ENCODE measurements around the gene TRPM3. TPM values are rescaled to one million over a fixed set of nuclear protein-coding genes. Genes with fewer than 3 reads are reported as not detected.

Gene TRPM3
- total and polyA plus RNA-seq, 10 donors = 0.02 to 6.7 (median 1.6) TPM

GRCh38 chr9:70673844-70674243, 447.6 kb downstream of the TRPM3 start:
- WGBS, 5 donors = 74 to 100% (median 79%) methylated on average over 1 of the region's 1 CpG
- intact Hi-C loops (cut with DNase I; ENCODE audit: low total_unique reads) = no loop called here
- DNase-seq = no peak
- no peaks in the 10 kb centered on the region for H3K9me3 ChIP-seq
- H3K27ac ChIP-seq = no peak overlapping the region
- TF ChIP-seq CTCF (IDR thresholded peaks at IDR 0.05 in 8 of 11, conservative IDR thresholded peaks at IDR 0.05 in 3 of 11) = no peak
- TF ChIP-seq POLR2A (IDR thresholded peaks at IDR 0.05) = no peak
- TF ChIP-seq POLR2AphosphoS5 (IDR thresholded peaks at IDR 0.05) = no peak
- H3K4me1 ChIP-seq = no peaks in the 10 kb centered on the region
- no peaks in the 10 kb centered on the region for H3K27me3 ChIP-seq (replicated peaks in 1 of 7)
- no peak overlapping the region for H3K4me3 ChIP-seq
- H3K36me3 ChIP-seq = no peaks in the 10 kb centered on the region

DNA sequence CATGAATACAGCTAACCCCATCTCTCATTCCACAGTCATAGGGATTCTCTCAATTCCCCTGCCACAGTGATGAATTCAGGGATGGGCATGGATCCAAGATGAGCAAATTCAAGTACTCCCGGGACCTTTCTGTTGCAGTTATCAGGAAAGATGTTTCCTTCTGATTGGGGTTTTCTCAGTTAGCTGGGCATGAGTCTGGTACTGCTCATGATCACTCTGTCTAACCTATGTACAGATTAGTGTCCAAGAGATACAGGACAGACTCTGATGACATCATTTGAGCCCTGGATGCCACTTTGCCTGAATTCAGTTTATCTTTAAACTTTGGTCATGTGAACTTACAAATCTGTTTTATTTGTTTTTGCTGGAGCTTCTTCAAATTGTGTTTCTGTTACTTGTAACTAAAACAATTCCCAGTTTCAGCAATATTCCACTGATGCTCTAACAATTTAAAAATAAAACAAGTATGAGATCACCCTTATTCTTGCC, 449.2 kb downstream of the TRPM3 start:
- H3K36me3 ChIP-seq = no peaks in the 10 kb centered on the region
- intact Hi-C loops (cut with DNase I; ENCODE audit: low total_unique reads) = no loop called here
- no peaks in the 10 kb centered on the region for H3K27me3 ChIP-seq (replicated peaks in 1 of 7)
- H3K4me1 ChIP-seq = no peaks in the 10 kb centered on the region
- TF ChIP-seq CTCF (IDR thresholded peaks at IDR 0.05 in 8 of 11, conservative IDR thresholded peaks at IDR 0.05 in 3 of 11) = no peak
- TF ChIP-seq POLR2AphosphoS5 (IDR thresholded peaks at IDR 0.05) = no peak
- no peak for TF ChIP-seq POLR2A (IDR thresholded peaks at IDR 0.05)
- H3K9me3 ChIP-seq = no peaks in the 10 kb centered on the region
- no peak overlapping the region for H3K27ac ChIP-seq
- WGBS, 5 donors = 57 to 71% (median 68%) methylated on average over 1 of the region's 1 CpG
- DNase-seq = no peak
- no peak overlapping the region for H3K4me3 ChIP-seq

- 65 to 93% (median 82%) methylated on average over 3 of the region's 3 CpGs for WGBS, 5 donors
- Histone ChIP-seq H3K27ac (no peak overlapping the region), H3K4me3 (no peak overlapping the region), H3K36me3 (no peaks in the 10 kb centered on the region), H3K4me1 (no peaks in the 10 kb centered on the region), H3K9me3 (no peaks in the 10 kb centered on the region), H3K27me3 (replicated peaks in 1 of 7) (no peaks in the 10 kb centered on the region)
- TF ChIP-seq POLR2A (IDR thresholded peaks at IDR 0.05) = no peak
- TF ChIP-seq CTCF (IDR thresholded peaks at IDR 0.05 in 8 of 11, conservative IDR thresholded peaks at IDR 0.05 in 3 of 11) = no peak
- no peak for TF ChIP-seq POLR2AphosphoS5 (IDR thresholded peaks at IDR 0.05)
- intact Hi-C loops (cut with DNase I; ENCODE audit: low total_unique reads) = no loop called here
- no peak for DNase-seq
These were observed 452.7 kb downstream of the TRPM3 start for GRCh38 chr9:70668751-70669150.

GRCh38 chr9:70658765-70659164, 462.7 kb downstream of the TRPM3 start:
- Histone ChIP-seq H3K27ac (no peak overlapping the region), H3K4me3 (no peak overlapping the region), H3K27me3 (replicated peaks in 1 of 7) (no peaks in the 10 kb centered on the region), H3K36me3 (no peaks in the 10 kb centered on the region), H3K4me1 (no peaks in the 10 kb centered on the region), H3K9me3 (peaks cover 0 to 26% (median 20%) of the 10 kb centered on the region in 8 donors)
- no peak for DNase-seq
- intact Hi-C loops (cut with DNase I; ENCODE audit: low total_unique reads) = no loop called here
- TF ChIP-seq CTCF (IDR thresholded peaks at IDR 0.05 in 8 of 11, conservative IDR thresholded peaks at IDR 0.05 in 3 of 11) (no peak), POLR2A (IDR thresholded peaks at IDR 0.05) (no peak), POLR2AphosphoS5 (IDR thresholded peaks at IDR 0.05) (no peak)

Measured in spleen (tissue), 11 donors.